Gastroesophageal sphincter (tissue), 3 donors: ENCODE results near the gene PAFAH2.

Experiments
- CTCF ChIP-seq, 4 experiments: fragments of 200-600 bp in 2 of 4; fragments of 450-650 bp in 2 of 4; sonication (generic) in 1 of 4; IDR thresholded peaks; one replicate each; pipeline ENCODE4 v1.5.1; 2017 to 2019; ENCODE audit warnings: antibody characterized with exemption in 4 of 4, mild to moderate bottlenecking in 2 of 4, moderate library complexity in 2 of 4
- EP300 ChIP-seq: sonication (generic); formaldehyde crosslinking; IDR thresholded peaks from one replicate; pipeline ENCODE4 v1.6.1; 2017; ENCODE audit warnings: antibody characterized with exemption, mild to moderate bottlenecking

- peak in 3 of 4 experiments; percentile 97 to 99 (median 98) for TF ChIP-seq CTCF (IDR thresholded peaks at IDR 0.05)
- TF ChIP-seq EP300: no peak
These were observed at the start of gene PAFAH2 for GRCh38 chr1:25997828-25998761.
